ENCODE results near the gene PSTPIP2. TPM values are rescaled to one million over a fixed set of nuclear protein-coding genes. Genes with fewer than 3 reads are reported as not detected.

The PSTPIP2 gene
- polyA plus RNA-seq, 2 of the 4 experiments (the other 2 are of a cell fraction), result 0.10 to 0.19 TPM

DNA sequence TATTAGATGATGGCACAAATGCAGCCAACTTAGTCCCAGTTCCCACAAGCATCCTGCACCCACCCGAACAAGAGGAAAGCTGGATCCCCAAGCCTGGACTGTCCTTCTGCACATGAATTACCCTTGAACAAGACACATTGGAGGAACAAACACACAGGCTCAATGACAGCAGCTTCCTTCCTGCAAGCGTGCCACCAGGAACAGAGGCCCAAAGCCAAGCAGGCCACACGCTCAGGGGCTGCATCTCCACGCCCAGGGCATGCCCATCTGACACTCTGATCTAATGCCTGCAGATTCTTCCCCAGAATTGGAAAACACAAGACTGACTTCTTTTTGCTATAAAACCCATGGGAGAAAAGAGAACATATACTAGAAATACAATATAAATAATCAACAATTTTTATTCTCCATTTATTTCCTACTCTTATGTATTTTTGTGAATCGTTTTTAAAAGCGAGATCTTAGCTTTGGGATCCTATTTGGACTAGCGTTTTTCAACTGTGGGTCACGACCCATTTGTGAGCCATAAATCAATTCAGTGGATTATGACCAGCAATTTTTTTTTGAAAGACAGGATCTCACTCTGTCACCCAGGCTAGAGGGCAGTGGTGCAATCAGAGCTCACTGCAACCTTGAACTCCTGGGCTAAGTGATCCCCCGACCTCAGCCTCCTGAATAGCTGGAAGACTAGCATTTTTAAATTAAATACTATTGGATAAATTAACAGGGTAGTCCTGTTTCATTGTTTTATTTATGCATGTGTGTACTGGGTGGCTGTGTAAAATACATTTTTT, 34.4 kb downstream of the PSTPIP2 start:
- ChIA-PET POLR2A (no interaction called here), CTCF (no interaction called here)
- no peaks in the 10 kb centered on the region for H3K4me1 ChIP-seq
- WGBS (ENCODE audit: missing lambda C conversion rate), result 49% methylated on average over 8 of the region's 9 CpGs
- no peaks in the 10 kb centered on the region for H3K9me3 ChIP-seq
- H3K27ac ChIP-seq, result no peak overlapping the region
- TF ChIP-seq, protein P1, sequence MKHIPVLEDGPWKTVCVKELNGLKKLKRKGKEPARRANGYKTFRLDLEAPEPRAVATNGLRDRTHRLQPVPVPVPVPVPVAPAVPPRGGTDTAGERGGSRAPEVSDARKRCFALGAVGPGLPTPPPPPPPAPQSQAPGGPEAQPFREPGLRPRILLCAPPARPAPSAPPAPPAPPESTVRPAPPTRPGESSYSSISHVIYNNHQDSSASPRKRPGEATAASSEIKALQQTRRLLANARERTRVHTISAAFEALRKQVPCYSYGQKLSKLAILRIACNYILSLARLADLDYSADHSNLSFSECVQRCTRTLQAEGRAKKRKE (CRISPR knock-in tag; IDR thresholded peaks at IDR 0.05; ENCODE audit: low read depth), result no peak
- TF ChIP-seq, protein P2, sequence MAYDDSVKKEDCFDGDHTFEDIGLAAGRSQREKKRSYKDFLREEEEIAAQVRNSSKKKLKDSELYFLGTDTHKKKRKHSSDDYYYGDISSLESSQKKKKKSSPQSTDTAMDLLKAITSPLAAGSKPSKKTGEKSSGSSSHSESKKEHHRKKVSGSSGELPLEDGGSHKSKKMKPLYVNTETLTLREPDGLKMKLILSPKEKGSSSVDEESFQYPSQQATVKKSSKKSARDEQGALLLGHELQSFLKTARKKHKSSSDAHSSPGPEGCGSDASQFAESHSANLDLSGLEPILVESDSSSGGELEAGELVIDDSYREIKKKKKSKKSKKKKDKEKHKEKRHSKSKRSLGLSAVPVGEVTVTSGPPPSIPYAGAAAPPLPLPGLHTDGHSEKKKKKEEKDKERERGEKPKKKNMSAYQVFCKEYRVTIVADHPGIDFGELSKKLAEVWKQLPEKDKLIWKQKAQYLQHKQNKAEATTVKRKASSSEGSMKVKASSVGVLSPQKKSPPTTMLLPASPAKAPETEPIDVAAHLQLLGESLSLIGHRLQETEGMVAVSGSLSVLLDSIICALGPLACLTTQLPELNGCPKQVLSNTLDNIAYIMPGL (CRISPR knock-in tag; IDR thresholded peaks at IDR 0.05; ENCODE audit: borderline replicate concordance), result no peak
- TF ChIP-seq JUN (IDR thresholded peaks at IDR 0.05) (no peak), TP53 (CRISPR knock-in tag; IDR thresholded peaks at IDR 0.05) (no peak), ESRRA (IDR thresholded peaks at IDR 0.05; ENCODE audit: borderline replicate concordance, low read length) (no peak), ZFP36 (IDR thresholded peaks at IDR 0.05; ENCODE audit: borderline replicate concordance, partially characterized antibody) (no peak), SMC3 (IDR thresholded peaks at IDR 0.05) (no peak), ZNF302 (CRISPR knock-in tag; IDR thresholded peaks at IDR 0.05) (no peak), EP300 (IDR thresholded peaks at IDR 0.05) (no peak), CEBPB (IDR thresholded peaks at IDR 0.05) (no peak), KDM1A (IDR thresholded peaks at IDR 0.05; ENCODE audit: low read depth) (no peak), RNF2 (IDR thresholded peaks at IDR 0.05; ENCODE audit: borderline replicate concordance, low read depth) (no peak), EHMT2 (IDR thresholded peaks at IDR 0.05; ENCODE audit: low read depth) (no peak), MAZ (IDR thresholded peaks at IDR 0.05; ENCODE audit: borderline replicate concordance, low read depth, low read length) (no peak), JUNB (IDR thresholded peaks at IDR 0.05) (no peak), MYC (IDR thresholded peaks at IDR 0.05; ENCODE audit: borderline replicate concordance, low read length) (no peak), ZSCAN20 (CRISPR knock-in tag; IDR thresholded peaks at IDR 0.05) (no peak), HES2 (IDR thresholded peaks at IDR 0.05) (no peak)
- TF ChIP-seq, protein P3, sequence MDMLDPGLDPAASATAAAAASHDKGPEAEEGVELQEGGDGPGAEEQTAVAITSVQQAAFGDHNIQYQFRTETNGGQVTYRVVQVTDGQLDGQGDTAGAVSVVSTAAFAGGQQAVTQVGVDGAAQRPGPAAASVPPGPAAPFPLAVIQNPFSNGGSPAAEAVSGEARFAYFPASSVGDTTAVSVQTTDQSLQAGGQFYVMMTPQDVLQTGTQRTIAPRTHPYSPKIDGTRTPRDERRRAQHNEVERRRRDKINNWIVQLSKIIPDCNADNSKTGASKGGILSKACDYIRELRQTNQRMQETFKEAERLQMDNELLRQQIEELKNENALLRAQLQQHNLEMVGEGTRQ (IDR thresholded peaks at IDR 0.05), result no peak
- no peak overlapping the region for H3K4me3 ChIP-seq
- DNase-seq (ENCODE audit: low read depth in 1 of 2, low spot score in 1 of 2) (no peak), FAIRE-seq (no peak), ATAC-seq (no peak)
- H3K4me2 ChIP-seq, result no peak overlapping the region

GRCh38 chr18:46035696-46036680, 36.1 kb downstream of the PSTPIP2 start:
- DNase-seq (ENCODE audit: low read depth in 1 of 2, low spot score in 1 of 2) (no peak), ATAC-seq (no peak), FAIRE-seq (no peak)
- 84% methylated on average over 2 of the region's 2 CpGs for WGBS (ENCODE audit: missing lambda C conversion rate)
- ChIA-PET CTCF (interaction anchor here (1.0 kb wide), 1 partner anchor 16 kb away, joined by 3 read pairs; no protein-coding TSS in a partner anchor), POLR2A (no interaction called here)
- Histone ChIP-seq H3K4me3 (no peak overlapping the region), H3K4me1 (no peaks in the 10 kb centered on the region), H3K9me3 (no peaks in the 10 kb centered on the region), H3K27ac (no peak overlapping the region), H3K4me2 (no peak overlapping the region)
- TF ChIP-seq SREBF2 (IDR thresholded peaks at IDR 0.05), result no peak
- TF ChIP-seq, protein P4, sequence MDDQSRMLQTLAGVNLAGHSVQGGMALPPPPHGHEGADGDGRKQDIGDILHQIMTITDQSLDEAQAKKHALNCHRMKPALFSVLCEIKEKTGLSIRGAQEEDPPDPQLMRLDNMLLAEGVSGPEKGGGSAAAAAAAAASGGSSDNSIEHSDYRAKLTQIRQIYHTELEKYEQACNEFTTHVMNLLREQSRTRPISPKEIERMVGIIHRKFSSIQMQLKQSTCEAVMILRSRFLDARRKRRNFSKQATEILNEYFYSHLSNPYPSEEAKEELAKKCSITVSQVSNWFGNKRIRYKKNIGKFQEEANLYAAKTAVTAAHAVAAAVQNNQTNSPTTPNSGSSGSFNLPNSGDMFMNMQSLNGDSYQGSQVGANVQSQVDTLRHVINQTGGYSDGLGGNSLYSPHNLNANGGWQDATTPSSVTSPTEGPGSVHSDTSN (IDR thresholded peaks at IDR 0.05), result no peak
- TF ChIP-seq, protein P5, sequence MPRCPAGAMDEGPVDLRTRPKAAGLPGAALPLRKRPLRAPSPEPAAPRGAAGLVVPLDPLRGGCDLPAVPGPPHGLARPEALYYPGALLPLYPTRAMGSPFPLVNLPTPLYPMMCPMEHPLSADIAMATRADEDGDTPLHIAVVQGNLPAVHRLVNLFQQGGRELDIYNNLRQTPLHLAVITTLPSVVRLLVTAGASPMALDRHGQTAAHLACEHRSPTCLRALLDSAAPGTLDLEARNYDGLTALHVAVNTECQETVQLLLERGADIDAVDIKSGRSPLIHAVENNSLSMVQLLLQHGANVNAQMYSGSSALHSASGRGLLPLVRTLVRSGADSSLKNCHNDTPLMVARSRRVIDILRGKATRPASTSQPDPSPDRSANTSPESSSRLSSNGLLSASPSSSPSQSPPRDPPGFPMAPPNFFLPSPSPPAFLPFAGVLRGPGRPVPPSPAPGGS (IDR thresholded peaks at IDR 0.05), result no peak
- no peak for TF ChIP-seq REST (IDR thresholded peaks at IDR 0.05)
- TF ChIP-seq POLR2AphosphoS2 (conservative IDR thresholded peaks at IDR 0.05; ENCODE audit: low read length), result no peak
- TF ChIP-seq ZC3H11A (IDR thresholded peaks at IDR 0.05), result no peak
